HG03175 (cell line): ENCODE data around the gene FAM162B.
"Not testable (repeated sequence)": the region's sequence is repeated elsewhere in the genome, so short reads cannot be mapped to it uniquely, and the experiment has no call there.

Source experiments
- ATAC-seq: cut with Tn5 transposase; IDR thresholded peaks from one replicate; pipeline ENCODE4 v1.9.1; 2021; ENCODE audit warnings: mild to moderate bottlenecking, moderate library complexity; ENCODE audit not compliant: unreplicated experiment

The FAM162B gene

GRCh38 chr6:116730513-116730912, 35.0 kb downstream of the FAM162B start:
- no peak for ATAC-seq

- ATAC-seq = no peak
Measured at GRCh38 chr6:116726947-116727346, 38.6 kb downstream of the FAM162B start.

- ATAC-seq = no peak
Measured at GRCh38 chr6:116714761-116715160, 50.8 kb downstream of the FAM162B start.

- ATAC-seq = no peak
Measured at GRCh38 chr6:116714296-116714695, 51.2 kb downstream of the FAM162B start.

GRCh38 chr6:116705917-116706316, 59.6 kb downstream of the FAM162B start:
- ATAC-seq = no peak

- ATAC-seq = not testable (repeated sequence)
Measured at GRCh38 chr6:116703888-116704287, 61.6 kb downstream of the FAM162B start.
